ENCODE results near the gene DGKB.

Gene DGKB

GRCh38 chr7:14871880-14872279 lies 30.7 kb downstream of the DGKB start:
- ATAC-seq (ENCODE audit: low read depth): no peak

GRCh38 chr7:14870394-14870793 lies 32.2 kb downstream of the DGKB start:
- TF ChIP-seq, protein P1, sequence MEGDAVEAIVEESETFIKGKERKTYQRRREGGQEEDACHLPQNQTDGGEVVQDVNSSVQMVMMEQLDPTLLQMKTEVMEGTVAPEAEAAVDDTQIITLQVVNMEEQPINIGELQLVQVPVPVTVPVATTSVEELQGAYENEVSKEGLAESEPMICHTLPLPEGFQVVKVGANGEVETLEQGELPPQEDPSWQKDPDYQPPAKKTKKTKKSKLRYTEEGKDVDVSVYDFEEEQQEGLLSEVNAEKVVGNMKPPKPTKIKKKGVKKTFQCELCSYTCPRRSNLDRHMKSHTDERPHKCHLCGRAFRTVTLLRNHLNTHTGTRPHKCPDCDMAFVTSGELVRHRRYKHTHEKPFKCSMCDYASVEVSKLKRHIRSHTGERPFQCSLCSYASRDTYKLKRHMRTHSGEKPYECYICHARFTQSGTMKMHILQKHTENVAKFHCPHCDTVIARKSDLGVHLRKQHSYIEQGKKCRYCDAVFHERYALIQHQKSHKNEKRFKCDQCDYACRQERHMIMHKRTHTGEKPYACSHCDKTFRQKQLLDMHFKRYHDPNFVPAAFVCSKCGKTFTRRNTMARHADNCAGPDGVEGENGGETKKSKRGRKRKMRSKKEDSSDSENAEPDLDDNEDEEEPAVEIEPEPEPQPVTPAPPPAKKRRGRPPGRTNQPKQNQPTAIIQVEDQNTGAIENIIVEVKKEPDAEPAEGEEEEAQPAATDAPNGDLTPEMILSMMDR (IDR thresholded peaks at IDR 0.05; ENCODE audit: poor library complexity, severe bottlenecking): no peak
- Histone ChIP-seq H3K27me3 (ENCODE audit: insufficient read depth, poor library complexity, severe bottlenecking) (no peaks in the 10 kb centered on the region), H3K9me3 (ENCODE audit: severe bottlenecking) (no peaks in the 10 kb centered on the region), H3K27ac (ENCODE audit: poor library complexity, severe bottlenecking) (no peak overlapping the region), H3K4me3 (ENCODE audit: severe bottlenecking) (no peak overlapping the region), H3K4me1 (ENCODE audit: insufficient read depth, poor library complexity, severe bottlenecking) (no peaks in the 10 kb centered on the region), H3K36me3 (ENCODE audit: low read depth) (no peaks in the 10 kb centered on the region)
- ATAC-seq (ENCODE audit: low read depth) (no peak), DNase-seq (ENCODE audit: low spot score) (no peak)

More at GRCh38 chr7:14871880-14872279, 30.7 kb downstream of the DGKB start:
- H3K9me3 ChIP-seq (ENCODE audit: severe bottlenecking): no peaks in the 10 kb centered on the region
- H3K4me1 ChIP-seq (ENCODE audit: insufficient read depth, poor library complexity, severe bottlenecking): no peaks in the 10 kb centered on the region
- H3K27me3 ChIP-seq (ENCODE audit: insufficient read depth, poor library complexity, severe bottlenecking): no peaks in the 10 kb centered on the region
- DNase-seq (ENCODE audit: low spot score): no peak
- H3K36me3 ChIP-seq (ENCODE audit: low read depth): no peaks in the 10 kb centered on the region
- TF ChIP-seq, protein P1 (IDR thresholded peaks at IDR 0.05; ENCODE audit: poor library complexity, severe bottlenecking): no peak
- no peak overlapping the region for H3K4me3 ChIP-seq (ENCODE audit: severe bottlenecking)
- H3K27ac ChIP-seq (ENCODE audit: poor library complexity, severe bottlenecking): no peak overlapping the region

GRCh38 chr7:14868937-14869336 lies 33.6 kb downstream of the DGKB start:
- TF ChIP-seq, protein P1 (IDR thresholded peaks at IDR 0.05; ENCODE audit: poor library complexity, severe bottlenecking): no peak
- DNase-seq (ENCODE audit: low spot score): no peak
- Histone ChIP-seq H3K4me1 (ENCODE audit: insufficient read depth, poor library complexity, severe bottlenecking) (no peaks in the 10 kb centered on the region), H3K9me3 (ENCODE audit: severe bottlenecking) (no peaks in the 10 kb centered on the region), H3K27me3 (ENCODE audit: insufficient read depth, poor library complexity, severe bottlenecking) (no peaks in the 10 kb centered on the region), H3K4me3 (ENCODE audit: severe bottlenecking) (no peak overlapping the region), H3K27ac (ENCODE audit: poor library complexity, severe bottlenecking) (no peak overlapping the region), H3K36me3 (ENCODE audit: low read depth) (no peaks in the 10 kb centered on the region)
- ATAC-seq (ENCODE audit: low read depth): no peak

- DNase-seq (ENCODE audit: low spot score): no peak
- Histone ChIP-seq H3K9me3 (ENCODE audit: severe bottlenecking) (no peaks in the 10 kb centered on the region), H3K4me3 (ENCODE audit: severe bottlenecking) (no peak overlapping the region)
Observed at GRCh38 chr7:14861456-14861855, 41.1 kb downstream of the DGKB start.

DNA sequence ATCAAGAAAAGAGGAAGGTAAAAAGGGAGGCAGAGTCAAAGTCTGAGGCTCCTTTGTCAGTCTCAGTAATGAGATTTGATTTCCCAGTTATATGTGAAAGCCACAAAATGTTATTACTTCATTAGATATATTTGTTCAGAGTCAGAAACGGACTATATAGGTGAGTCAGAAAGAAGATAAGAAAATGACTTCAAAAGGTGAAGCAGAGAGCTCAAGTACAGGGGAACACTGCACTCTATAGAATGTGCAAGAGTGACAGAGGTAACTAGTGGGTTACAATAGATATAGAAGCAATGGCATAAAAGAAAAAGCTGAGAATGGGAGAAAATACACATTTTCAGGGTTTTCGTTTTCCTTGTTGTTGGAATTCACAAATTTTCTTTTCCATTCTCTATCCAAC lies 43.3 kb downstream of the DGKB start:
- Histone ChIP-seq H3K27ac (ENCODE audit: poor library complexity, severe bottlenecking) (no peak overlapping the region), H3K4me1 (ENCODE audit: insufficient read depth, poor library complexity, severe bottlenecking) (no peaks in the 10 kb centered on the region), H3K27me3 (ENCODE audit: insufficient read depth, poor library complexity, severe bottlenecking) (peaks cover 3% of the 10 kb centered on the region), H3K36me3 (ENCODE audit: low read depth) (no peaks in the 10 kb centered on the region), H3K4me3 (ENCODE audit: severe bottlenecking) (no peak overlapping the region), H3K9me3 (ENCODE audit: severe bottlenecking) (no peaks in the 10 kb centered on the region)
- DNase-seq (ENCODE audit: low spot score): no peak
- TF ChIP-seq, protein P1 (IDR thresholded peaks at IDR 0.05; ENCODE audit: poor library complexity, severe bottlenecking): no peak
- no peak for ATAC-seq (ENCODE audit: low read depth)

More at GRCh38 chr7:14861456-14861855, 41.1 kb downstream of the DGKB start:
- Histone ChIP-seq H3K4me1 (ENCODE audit: insufficient read depth, poor library complexity, severe bottlenecking) (no peaks in the 10 kb centered on the region), H3K27me3 (ENCODE audit: insufficient read depth, poor library complexity, severe bottlenecking) (peaks cover 3% of the 10 kb centered on the region), H3K27ac (ENCODE audit: poor library complexity, severe bottlenecking) (no peak overlapping the region), H3K36me3 (ENCODE audit: low read depth) (no peaks in the 10 kb centered on the region)
- TF ChIP-seq, protein P1 (IDR thresholded peaks at IDR 0.05; ENCODE audit: poor library complexity, severe bottlenecking): no peak
- no peak for ATAC-seq (ENCODE audit: low read depth)

Data from RWPE2 (cell line).